HT1080 (cell line): ENCODE measurements around the gene SEMA6C. TPM values are rescaled to one million over a fixed set of nuclear protein-coding genes. Genes with fewer than 3 reads are reported as not detected.

Source experiments
- DNase-seq: peaks from one replicate; pipeline ENCODE4 v3.0.0-alpha.2; 2015; ENCODE audit warnings: low read depth
- total RNA-seq: library from RNA; depleted of rRNA; stranded (reverse); fragments of >200 nt; shearing (Covaris generic); gene quantifications from 2 replicates; pipeline ENCODE4 v1.2.3, GENCODE V29; 2014; rRNA removed

The SEMA6C gene
- total RNA-seq, 1 experiment from 2014 or later, result 0.80 TPM

DNA sequence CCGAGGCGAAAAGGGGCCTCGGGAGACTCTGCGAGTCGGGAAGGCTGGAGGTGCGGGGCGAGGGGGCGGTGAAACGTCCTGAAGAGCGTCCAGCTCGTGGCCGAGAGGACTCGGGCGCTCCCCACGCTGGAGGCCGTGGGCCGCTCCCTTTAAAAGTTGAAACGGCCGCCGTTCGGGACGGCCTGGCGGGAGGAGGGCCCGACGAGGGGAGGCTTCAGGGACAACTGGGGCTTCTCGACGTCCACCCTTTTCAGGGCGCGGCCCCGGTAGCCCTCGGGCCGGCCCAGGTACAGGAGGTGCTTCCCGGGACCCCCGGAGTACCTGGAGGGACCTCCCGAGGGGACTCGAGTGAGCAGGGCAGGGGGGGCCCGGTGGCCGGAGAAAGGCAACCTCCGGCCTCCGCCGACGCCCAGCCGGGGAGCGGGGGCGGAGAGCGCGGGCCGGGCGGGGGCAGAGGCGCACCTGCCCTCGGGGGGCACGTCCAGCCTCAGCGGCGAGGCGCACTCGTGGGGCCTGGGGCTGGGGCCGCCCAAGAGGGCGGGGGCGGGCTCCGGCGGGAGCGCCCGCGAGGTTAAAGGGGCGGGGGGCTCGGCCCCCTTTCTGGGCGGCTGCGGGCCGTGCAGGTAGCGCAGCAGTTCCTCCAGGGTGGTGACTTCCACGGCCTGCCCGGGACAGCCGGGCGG, 14.0 kb downstream of the SEMA6C start:
- no peak for DNase-seq

DNA sequence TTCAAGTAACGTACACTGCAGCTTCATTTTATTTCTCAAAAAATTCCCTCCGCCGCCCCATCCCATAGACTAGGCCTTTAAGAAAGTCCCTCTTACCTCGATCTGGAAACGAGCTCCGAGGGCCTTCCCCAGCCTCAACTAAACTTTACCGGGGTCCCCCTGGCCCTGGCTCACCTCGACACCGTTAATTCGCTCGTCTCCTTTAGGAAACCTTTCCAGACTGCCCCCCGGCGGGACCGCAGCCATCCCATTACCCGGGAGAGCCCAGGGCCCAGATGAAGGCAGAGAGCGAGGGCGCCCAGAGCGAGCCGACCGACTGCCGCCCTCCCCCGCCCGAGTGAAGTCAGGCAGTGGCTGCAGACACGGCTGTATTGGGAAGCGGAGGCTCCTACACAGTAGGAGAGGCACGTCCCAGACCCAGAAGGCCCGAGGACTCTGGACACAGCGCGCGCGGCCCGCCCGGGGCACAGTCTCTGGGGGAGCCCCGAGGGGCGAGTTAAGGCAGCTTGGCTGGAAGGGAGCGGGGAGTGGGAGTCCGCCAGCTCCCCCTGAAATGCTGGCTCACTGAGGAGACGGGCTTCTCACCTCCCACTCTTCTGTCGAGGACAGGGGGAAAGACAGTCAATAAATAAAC, 14.6 kb downstream of the SEMA6C start:
- DNase-seq, result no peak

GRCh38 chr1:151130987-151131586, 15.3 kb downstream of the SEMA6C start:
- DNase-seq, result no peak

DNA sequence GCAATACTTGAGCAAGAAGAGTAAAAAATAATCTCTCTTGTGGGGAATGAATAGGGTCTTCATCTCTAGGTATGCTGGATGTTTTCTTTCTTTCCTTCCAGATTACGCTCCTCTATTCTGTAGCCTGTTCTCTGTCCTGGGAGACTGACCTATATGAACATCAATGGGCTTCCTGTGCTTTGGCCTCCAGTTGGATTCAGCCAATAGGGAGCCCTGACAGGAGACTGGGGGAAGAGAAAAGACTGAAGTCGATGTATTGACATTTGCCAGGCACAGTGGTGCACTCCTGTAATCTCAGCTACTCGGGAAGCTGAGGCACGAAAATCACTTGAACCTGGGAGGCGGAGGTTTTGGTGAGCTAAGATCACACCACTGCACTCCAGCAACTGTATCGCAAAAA, 17.6 kb downstream of the SEMA6C start:
- DNase-seq, result no peak

- no peak for DNase-seq
These were observed 21.5 kb downstream of the SEMA6C start for GRCh38 chr1:151124763-151125403.

GRCh38 chr1:151113877-151114276, 32.6 kb downstream of the SEMA6C start:
- DNase-seq, result no peak

DNA sequence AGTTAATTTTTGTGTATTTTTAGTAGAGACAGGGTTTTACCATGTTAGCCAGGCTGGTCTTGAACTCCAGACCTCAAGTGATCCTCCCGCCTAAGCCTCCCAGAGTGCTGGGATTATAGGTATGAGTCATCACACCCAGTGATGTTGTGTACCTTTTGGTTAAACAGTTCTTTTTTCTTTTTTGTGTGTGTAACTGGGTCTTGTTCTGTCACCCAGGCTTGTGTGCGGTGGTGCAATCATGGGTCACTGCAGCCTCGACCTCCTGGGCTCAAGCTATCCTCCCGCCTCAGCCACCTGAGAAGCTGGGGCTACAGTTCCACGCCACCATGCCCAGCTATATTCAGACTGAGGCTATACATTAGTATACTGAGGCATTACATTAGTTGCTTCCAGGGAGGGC, 38.1 kb downstream of the SEMA6C start:
- peak; percentile 18 for DNase-seq

DNA sequence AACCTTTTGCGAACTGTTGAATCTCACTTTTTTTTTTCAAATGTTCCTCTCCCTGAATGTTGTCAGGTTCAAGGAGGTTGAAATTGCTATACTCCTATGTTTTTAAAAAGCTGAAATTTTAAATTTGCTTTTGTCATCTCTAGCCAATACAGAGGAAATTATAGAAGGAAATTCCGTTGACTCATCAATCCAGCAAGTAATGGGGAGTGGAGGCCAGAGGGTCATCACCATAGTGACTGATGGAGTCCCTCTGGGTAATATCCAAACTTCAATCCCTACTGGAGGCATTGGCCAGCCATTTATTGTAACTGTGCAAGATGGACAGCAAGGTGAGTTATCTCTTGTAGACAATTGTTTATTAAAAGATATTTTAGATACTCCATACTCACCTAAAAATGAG, 39.5 kb downstream of the SEMA6C start:
- DNase-seq, result peak; percentile 56

DNA sequence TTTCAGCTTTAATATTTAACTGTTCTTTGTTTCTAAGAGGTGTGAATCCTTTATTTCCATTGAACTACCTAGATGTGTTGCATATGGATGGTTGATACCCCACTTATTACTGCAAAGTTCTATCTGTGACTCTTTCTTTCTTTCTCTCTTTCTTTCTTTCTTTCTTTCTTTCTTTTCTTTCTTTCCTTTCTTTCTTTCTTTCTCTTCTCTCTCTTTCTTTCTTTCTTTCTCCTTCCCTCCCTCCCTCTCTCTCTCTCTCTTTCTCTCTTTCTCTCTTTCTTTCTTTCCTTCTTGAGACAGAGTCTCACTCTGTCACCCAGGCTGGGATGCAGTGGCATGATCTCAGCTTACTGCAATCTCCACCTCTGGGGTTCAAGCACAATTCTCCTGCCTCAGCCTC, 41.8 kb downstream of the SEMA6C start:
- DNase-seq, result no peak

DNA sequence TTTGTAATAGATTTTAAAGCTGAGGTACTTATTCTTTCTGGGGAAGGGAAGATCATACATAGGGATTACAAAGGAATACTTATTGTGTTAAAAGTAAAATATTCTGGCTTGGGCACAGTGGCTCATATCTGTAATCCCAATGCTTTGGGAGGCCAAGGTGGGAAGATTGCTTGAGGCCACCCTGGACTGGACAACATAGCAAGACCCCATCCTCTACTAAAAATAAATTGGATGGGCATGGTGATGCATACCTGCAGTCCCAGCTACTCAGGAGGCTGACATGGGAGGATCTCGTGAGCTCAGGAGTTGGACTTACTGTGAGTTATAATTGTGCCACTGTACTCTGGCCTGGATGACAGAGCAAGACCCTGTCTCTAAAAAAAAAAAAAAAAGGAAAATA, 48.3 kb downstream of the SEMA6C start:
- no peak for DNase-seq

DNA sequence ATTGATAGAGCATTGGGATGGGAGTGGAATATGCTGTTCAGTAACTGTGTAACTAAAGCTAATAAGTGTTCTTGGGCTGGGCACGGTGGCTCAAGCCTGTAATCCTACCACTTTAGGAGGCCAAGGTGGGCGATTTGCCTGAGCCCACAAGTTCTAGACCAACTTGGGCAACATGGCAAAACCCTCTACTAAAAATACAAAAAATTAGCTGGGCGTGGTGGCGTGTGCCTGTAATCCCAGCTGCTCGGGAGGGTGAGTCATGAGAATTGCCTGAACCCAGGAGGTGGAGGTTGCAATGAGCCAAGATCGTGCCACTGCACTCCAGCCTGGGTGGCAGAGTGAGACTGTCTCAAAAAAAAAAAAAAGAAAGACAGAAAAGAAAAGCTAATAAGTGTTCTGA, 49.0 kb downstream of the SEMA6C start:
- DNase-seq, result peak; percentile 50

GRCh38 chr1:151085953-151086559, 60.4 kb downstream of the SEMA6C start:
- DNase-seq, result no peak

Other genes starting within 250 kb of the SEMA6C start
- 24.0 and 25.3 TPM in 2 replicates for gene SETDB1, start 220.3 kb downstream of the SEMA6C start, total RNA-seq
- 145 and 152 TPM in 2 replicates for gene CERS2, start 171.8 kb downstream of the SEMA6C start, total RNA-seq
- gene ANXA9, start 164.3 kb downstream of the SEMA6C start, total RNA-seq, result 0.55 and 0.63 TPM in 2 replicates
- 12.5 and 15.4 TPM in 2 replicates for gene MINDY1, start 139.7 kb downstream of the SEMA6C start, total RNA-seq
- 6.1 and 11.9 TPM in 2 replicates for gene PRUNE1, start 138.2 kb downstream of the SEMA6C start, total RNA-seq
- gene BNIPL, start 110.0 kb downstream of the SEMA6C start, total RNA-seq, result 0.10 TPM in 1 of 2 replicates, not detected in the other
- gene C1orf56, start 98.9 kb downstream of the SEMA6C start, total RNA-seq, result 2.9 and 5.4 TPM in 2 replicates
- gene CDC42SE1, start 87.0 kb downstream of the SEMA6C start, total RNA-seq, result 66.5 and 67.1 TPM in 2 replicates
- 8.8 and 9.8 TPM in 2 replicates for gene MLLT11, start 86.2 kb downstream of the SEMA6C start, total RNA-seq
- gene GABPB2, start 75.9 kb downstream of the SEMA6C start, total RNA-seq, result 2.4 and 5.5 TPM in 2 replicates
- gene TNFAIP8L2, start 10.0 kb upstream of the SEMA6C start, total RNA-seq, result not detected in 2 replicates
- 8.6 and 9.4 TPM in 2 replicates for gene LYSMD1, start 19.3 kb upstream of the SEMA6C start, total RNA-seq
- 60.9 and 69.6 TPM in 2 replicates for gene SCNM1, start 19.5 kb upstream of the SEMA6C start, total RNA-seq
- 0.27 and 0.87 TPM in 2 replicates for gene TMOD4, start 29.4 kb upstream of the SEMA6C start, total RNA-seq
- gene VPS72, start 43.6 kb upstream of the SEMA6C start, total RNA-seq, result 52.9 and 59.3 TPM in 2 replicates
- gene PIP5K1A, start 51.9 kb upstream of the SEMA6C start, total RNA-seq, result 40.7 and 49.6 TPM in 2 replicates
- gene PSMD4, start 108.1 kb upstream of the SEMA6C start, total RNA-seq, result 233 and 234 TPM in 2 replicates
- gene ZNF687, start 135.7 kb upstream of the SEMA6C start, total RNA-seq, result 17.6 and 22.2 TPM in 2 replicates
- gene PI4KB, start 180.8 kb upstream of the SEMA6C start, total RNA-seq, result 37.8 and 50.0 TPM in 2 replicates
- gene RFX5, start 200.6 kb upstream of the SEMA6C start, total RNA-seq, result 34.8 and 46.4 TPM in 2 replicates
- not detected in 2 replicates for gene SELENBP1, start 226.1 kb upstream of the SEMA6C start, total RNA-seq